Measurements from ENCODE around the gene PSMC4.

DNA sequence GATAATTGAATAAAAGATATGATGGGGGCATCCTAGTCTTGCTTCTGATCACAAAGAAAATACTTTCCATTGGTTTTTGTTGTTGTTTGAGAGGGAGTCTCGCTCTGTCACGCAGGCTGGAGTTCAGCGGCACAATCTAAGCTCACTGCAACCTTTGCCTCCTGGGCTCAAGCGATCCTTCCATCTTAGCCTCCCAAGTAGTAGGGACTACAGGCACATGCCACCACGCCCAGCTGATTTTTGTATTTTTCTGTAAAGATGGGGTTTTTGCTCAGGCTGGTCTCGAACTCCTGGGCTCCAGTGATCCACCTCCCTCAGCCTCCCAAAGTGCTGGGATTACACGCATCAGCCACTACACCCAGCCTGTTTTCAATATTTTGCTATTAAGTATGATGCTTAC lies 17.1 kb upstream of the PSMC4 start:
- no peak for TF ChIP-seq EZH2 (IDR thresholded peaks at IDR 0.05; ENCODE audit: borderline replicate concordance, insufficient read depth, low read depth, low read length, poor library complexity, severe bottlenecking)
- TF ChIP-seq, protein P1, sequence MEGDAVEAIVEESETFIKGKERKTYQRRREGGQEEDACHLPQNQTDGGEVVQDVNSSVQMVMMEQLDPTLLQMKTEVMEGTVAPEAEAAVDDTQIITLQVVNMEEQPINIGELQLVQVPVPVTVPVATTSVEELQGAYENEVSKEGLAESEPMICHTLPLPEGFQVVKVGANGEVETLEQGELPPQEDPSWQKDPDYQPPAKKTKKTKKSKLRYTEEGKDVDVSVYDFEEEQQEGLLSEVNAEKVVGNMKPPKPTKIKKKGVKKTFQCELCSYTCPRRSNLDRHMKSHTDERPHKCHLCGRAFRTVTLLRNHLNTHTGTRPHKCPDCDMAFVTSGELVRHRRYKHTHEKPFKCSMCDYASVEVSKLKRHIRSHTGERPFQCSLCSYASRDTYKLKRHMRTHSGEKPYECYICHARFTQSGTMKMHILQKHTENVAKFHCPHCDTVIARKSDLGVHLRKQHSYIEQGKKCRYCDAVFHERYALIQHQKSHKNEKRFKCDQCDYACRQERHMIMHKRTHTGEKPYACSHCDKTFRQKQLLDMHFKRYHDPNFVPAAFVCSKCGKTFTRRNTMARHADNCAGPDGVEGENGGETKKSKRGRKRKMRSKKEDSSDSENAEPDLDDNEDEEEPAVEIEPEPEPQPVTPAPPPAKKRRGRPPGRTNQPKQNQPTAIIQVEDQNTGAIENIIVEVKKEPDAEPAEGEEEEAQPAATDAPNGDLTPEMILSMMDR (IDR thresholded peaks at IDR 0.05), result no peak
